GM12872 (cell line): ENCODE data around the gene PARD3.

Experiments used
- CTCF ChIP-seq: IDR thresholded peaks from 3 replicates; pipeline ENCODE4 v1.5.1; 2011; ENCODE audit warnings: low read depth, mild to moderate bottlenecking, low read length, moderate library complexity; ENCODE audit not compliant: insufficient read depth

The PARD3 gene

GRCh38 chr10:34092891-34093290 lies 722.2 kb downstream of the PARD3 start:
- TF ChIP-seq CTCF = no peak

GRCh38 chr10:34091635-34092195 lies 723.4 kb downstream of the PARD3 start:
- no peak for TF ChIP-seq CTCF

GRCh38 chr10:34089253-34089652 lies 725.8 kb downstream of the PARD3 start:
- TF ChIP-seq CTCF = no peak

- no peak for TF ChIP-seq CTCF
These were observed 726.8 kb downstream of the PARD3 start for GRCh38 chr10:34088208-34088794.

GRCh38 chr10:34087095-34087418 lies 728.0 kb downstream of the PARD3 start:
- TF ChIP-seq CTCF = no peak

- no peak for TF ChIP-seq CTCF
These were observed 731.5 kb downstream of the PARD3 start for GRCh38 chr10:34083567-34083966.

GRCh38 chr10:34081948-34082347 lies 733.1 kb downstream of the PARD3 start:
- peak; percentile 24; the same call in 2 of the 3 replicates for TF ChIP-seq CTCF
